Mesodermal cell (in vitro differentiated cells): ENCODE measurements around the gene ROPN1B.

ENCODE experiments used
- H3K27ac ChIP-seq: 2 replicates; pipeline ENCODE4 v1.7.0; 2013; ENCODE audit warnings: mild to moderate bottlenecking, low read depth, low read length, moderate library complexity; ENCODE audit not compliant: severe bottlenecking
- H3K36me3 ChIP-seq: 2 replicates; pipeline ENCODE4 v1.7.1; 2013; ENCODE audit warnings: mild to moderate bottlenecking, low read length, moderate library complexity; ENCODE audit not compliant: control insufficient read depth, insufficient read depth
- H3K4me1 ChIP-seq: one replicate; pipeline ENCODE4 v1.7.1; 2013; ENCODE audit warnings: mild to moderate bottlenecking, low read length; ENCODE audit not compliant: insufficient read depth, control insufficient read depth, poor library complexity, severe bottlenecking
- H3K4me3 ChIP-seq: 2 replicates; pipeline ENCODE4 v1.7.0; 2013; ENCODE audit warnings: low read length, control low read depth, mild to moderate bottlenecking; ENCODE audit not compliant: insufficient read depth, poor library complexity, severe bottlenecking; ENCODE audit errors: extremely low read depth
- H3K9me3 ChIP-seq: 2 replicates; pipeline ENCODE4 v1.7.1; 2013; ENCODE audit warnings: mild to moderate bottlenecking, low read length, moderate library complexity; ENCODE audit not compliant: control insufficient read depth
- WGBS, 2 experiments: methylation state at CpG; one replicate each; pipeline ENCODE4 v1.1.5; 2013; ENCODE audit warnings: missing lambda C conversion rate in 2 of 2; ENCODE audit not compliant: insufficient coverage in 2 of 2; 5-methylcytosine and 5-hydroxymethylcytosine counted together

The ROPN1B gene

DNA sequence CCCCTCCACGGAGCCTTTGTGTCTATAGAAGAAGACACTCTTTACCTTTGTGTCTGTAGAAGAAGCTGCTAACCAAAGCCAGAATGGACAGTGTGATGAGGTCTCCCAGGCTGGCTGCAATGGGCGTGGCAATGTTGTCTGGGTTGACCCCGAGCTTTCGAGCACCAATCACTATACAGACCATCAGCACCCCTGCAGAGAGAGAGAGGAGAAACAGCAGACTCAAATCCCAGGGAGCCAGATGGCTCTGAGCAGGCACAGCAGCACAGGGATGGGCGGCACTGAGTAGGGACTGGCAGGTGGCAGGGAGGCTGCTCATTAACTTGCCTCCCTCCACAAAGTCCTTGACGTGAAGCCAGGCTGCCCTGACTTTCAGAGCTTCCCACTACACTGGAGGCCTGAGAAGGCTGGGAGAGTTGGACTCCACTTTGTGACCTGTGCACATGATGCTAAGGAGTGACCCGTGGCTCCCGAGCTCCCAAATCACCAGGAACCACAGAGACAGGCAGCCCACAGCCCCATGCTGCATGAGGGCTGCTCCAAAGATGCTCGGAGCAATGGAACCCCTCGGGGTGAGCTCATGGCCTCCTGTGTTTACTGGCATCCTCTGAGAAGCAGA, 53.9 kb downstream of the ROPN1B start:
- H3K9me3 ChIP-seq, result peaks cover 2% of the 10 kb centered on the region
- H3K36me3 ChIP-seq, result peaks cover 17% of the 10 kb centered on the region
- H3K4me3 ChIP-seq, result no peak overlapping the region
- no peak overlapping the region for H3K27ac ChIP-seq
- no peaks in the 10 kb centered on the region for H3K4me1 ChIP-seq
- 79 to 95% methylated on average over 3 of the region's 10 CpGs for WGBS, 2 experiments

DNA sequence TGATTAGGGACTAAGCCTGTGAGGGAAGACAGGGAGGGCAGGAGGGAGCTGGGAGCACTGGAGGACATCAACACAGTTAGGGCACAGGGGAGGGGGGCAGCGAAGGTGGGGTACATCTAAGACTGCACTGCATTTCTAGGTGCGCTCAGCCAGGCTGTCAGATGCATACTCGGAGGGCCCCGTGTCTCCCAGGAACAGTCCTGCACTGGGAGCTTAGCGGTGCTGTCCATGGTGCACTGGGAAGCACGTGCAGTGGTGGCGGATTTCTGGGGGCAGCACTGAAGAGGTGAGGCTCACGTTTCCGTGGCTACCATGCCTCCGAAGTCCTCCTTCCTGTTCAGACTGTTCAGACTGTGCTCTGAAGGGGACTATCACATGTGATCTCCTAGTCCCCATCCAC, 54.4 kb downstream of the ROPN1B start:
- Histone ChIP-seq H3K27ac (no peak overlapping the region), H3K4me1 (no peaks in the 10 kb centered on the region), H3K4me3 (no peak overlapping the region), H3K36me3 (peaks cover 18% of the 10 kb centered on the region), H3K9me3 (peaks cover 8% of the 10 kb centered on the region)
- 84 to 86% methylated on average over 10 of the region's 10 CpGs for WGBS, 2 experiments

DNA sequence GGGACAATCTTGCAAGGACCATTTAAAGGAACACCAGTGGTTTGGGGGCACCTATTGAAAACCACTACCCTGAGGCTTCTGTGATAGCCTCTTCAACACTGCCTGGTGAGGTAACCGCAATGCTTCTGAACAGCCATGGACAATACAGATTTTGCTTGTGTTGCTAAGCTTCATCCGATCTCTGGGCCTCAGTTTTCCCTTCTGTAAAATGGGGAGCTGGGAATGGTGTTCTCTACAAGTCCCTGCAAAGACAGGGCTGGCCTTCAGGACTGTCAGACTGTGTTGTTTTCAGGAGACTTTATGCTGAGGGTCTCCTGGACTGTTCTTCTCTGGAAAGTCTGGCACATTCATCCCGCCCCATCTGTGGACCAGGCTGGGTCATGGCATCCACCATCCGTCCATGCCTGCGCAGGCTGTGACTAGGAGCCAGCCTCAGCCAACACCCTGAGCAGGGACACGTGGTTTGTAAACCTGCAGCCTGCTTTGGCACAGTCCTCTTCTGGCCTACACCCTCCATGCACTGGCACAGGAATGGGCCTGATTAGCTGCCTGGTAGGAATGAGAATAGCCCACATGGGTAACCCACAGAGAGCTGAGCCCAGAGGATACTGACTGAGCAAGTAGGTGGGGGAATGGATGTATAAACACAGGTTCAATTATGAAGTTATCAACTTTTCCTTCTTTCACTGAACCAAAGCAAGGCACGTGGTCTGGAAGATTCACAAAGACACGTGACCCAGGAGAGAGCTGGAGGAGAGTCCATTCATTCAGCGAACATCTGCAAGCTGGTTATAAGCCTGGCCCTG, 55.3 kb downstream of the ROPN1B start:
- H3K27ac ChIP-seq, result no peak overlapping the region
- peaks cover 24% of the 10 kb centered on the region for H3K36me3 ChIP-seq
- no peaks in the 10 kb centered on the region for H3K4me1 ChIP-seq
- WGBS, 2 experiments, result 94 to 98% methylated on average over 9 of the region's 9 CpGs
- H3K4me3 ChIP-seq, result no peak overlapping the region
- H3K9me3 ChIP-seq, result peaks cover 16% of the 10 kb centered on the region

DNA sequence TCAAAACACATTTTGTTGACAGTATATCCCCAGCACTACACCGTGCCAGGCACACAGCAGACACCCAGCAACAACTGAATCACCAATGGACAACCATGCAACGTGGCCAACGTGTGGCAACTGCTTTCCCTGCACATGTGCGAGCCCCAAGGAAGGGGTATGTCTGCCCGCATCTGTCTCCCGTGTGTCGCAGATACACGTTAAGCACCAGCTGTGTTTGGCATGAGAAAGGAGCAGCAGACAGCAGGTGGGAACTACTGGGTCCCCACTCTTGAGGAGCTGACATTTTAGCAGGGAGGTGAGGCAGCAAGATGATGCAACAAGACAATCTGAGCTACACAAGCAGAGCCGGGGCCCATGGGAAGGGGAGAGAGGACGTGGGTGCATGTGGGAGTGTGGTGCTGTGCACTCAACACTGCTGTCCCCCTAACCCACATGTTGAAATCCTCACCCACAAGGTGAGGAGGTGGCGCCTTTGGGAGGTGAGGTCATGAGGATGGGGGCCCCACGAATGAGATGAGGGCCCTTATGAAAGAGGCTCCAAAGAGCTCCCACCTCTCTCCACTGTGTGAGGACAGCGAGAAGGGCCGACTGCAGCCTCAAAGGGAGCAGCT, 56.2 kb downstream of the ROPN1B start:
- Histone ChIP-seq H3K4me3 (no peak overlapping the region), H3K27ac (no peak overlapping the region), H3K36me3 (peaks cover 24% of the 10 kb centered on the region), H3K4me1 (no peaks in the 10 kb centered on the region), H3K9me3 (peaks cover 20% of the 10 kb centered on the region)
- WGBS, 2 experiments, result 87 to 91% methylated on average over 10 of the region's 14 CpGs

DNA sequence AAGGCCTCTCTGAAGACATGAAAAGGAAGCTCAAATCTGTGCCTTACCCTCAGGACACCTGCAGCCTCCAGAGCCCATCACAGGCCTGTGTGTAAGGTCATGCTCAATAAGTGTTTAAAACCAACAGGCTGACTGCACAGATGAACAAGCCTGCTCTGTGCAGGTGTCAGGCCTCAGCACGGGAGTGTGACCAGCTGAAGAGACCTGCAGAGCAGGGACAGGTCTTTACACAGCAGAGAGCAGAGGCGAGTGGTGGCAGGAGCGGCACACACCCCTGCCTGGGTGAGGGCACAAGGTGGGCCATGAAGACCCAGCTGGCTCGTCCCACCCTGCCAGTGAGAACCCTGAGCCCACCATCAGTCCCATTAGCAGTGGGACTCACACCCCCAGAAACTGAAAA, 56.9 kb downstream of the ROPN1B start:
- H3K27ac ChIP-seq, result no peak overlapping the region
- H3K4me3 ChIP-seq, result no peak overlapping the region
- peaks cover 20% of the 10 kb centered on the region for H3K9me3 ChIP-seq
- peaks cover 24% of the 10 kb centered on the region for H3K36me3 ChIP-seq
- H3K4me1 ChIP-seq, result no peaks in the 10 kb centered on the region
- 89 to 100% methylated on average over 3 to 4 of the region's 4 CpGs for WGBS, 2 experiments

DNA sequence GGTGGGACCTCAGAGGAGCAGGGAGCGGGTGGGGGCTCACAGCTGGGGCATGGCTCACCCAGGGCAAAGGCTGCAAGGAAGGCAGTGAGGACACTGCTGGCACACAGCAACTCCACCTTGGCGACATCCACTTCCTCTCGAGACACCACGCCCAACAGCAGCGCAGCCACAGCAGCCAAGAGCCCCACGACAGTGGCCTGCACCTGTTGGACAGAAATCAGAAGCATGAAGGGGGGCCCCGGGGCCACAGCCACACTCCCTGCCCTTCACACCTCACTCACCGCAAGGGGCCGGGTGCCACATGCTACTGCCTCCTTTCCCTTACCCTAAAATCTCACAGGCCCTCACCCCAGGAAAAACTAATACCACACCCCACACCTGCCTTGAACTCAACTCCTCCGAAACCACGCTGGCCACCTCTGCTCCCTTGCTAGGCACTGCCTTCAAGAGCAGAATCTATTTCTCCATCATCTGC, 57.3 kb downstream of the ROPN1B start:
- Histone ChIP-seq H3K27ac (no peak overlapping the region), H3K4me3 (no peak overlapping the region), H3K9me3 (peaks cover 20% of the 10 kb centered on the region), H3K4me1 (no peaks in the 10 kb centered on the region), H3K36me3 (peaks cover 25% of the 10 kb centered on the region)
- 86 to 95% methylated on average over 10 to 11 of the region's 11 CpGs for WGBS, 2 experiments

DNA sequence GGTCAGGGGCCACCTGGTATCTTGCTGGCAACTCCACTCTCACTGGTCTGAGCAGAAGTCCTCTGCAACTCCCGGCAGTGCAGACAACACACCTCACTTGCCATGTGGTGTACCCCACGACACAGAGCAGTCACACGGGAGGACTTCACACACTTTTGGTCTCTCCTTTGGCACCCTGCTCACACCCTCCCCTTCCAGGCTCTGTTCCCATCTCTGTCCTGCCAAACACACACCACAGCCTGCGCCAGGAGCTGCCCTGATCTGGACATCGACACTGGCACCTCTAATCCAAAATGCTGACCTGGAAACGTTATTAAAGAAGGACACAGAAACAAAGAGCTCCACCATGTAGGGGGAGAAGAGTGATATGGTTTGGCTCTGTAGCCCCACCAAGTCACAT, 57.8 kb downstream of the ROPN1B start:
- H3K27ac ChIP-seq, result no peak overlapping the region
- H3K36me3 ChIP-seq, result peaks cover 29% of the 10 kb centered on the region
- 83 to 100% methylated on average over 3 to 6 of the region's 6 CpGs for WGBS, 2 experiments

DNA sequence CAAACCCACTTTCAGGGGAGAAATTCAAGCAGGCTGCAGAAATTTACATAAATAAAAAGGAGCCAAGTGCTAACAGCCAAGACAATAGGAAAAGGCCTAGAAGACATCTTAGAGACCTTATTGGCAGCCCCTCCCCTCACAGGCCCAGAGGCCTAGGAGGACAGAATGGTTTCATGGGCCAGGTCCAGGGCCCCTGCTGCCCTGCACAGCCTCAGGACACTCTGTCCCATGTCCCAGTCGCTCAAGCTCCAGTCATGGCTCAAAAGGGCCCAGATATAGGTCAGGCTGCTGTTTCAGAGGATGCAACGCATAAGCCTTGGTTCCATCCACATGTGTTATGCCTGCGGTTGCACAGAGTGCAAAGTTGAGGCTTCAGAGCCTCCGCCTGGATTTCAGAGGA, 59.1 kb downstream of the ROPN1B start:
- peaks cover 20% of the 10 kb centered on the region for H3K9me3 ChIP-seq
- no peak overlapping the region for H3K4me3 ChIP-seq
- no peaks in the 10 kb centered on the region for H3K4me1 ChIP-seq
- 89 to 96% methylated on average over 3 to 4 of the region's 4 CpGs for WGBS, 2 experiments
- peaks cover 21% of the 10 kb centered on the region for H3K36me3 ChIP-seq
- no peak overlapping the region for H3K27ac ChIP-seq

More for the DNA sequence above, 57.8 kb downstream of the ROPN1B start:
- no peak overlapping the region for H3K4me3 ChIP-seq
- no peaks in the 10 kb centered on the region for H3K4me1 ChIP-seq
- H3K9me3 ChIP-seq, result peaks cover 20% of the 10 kb centered on the region

DNA sequence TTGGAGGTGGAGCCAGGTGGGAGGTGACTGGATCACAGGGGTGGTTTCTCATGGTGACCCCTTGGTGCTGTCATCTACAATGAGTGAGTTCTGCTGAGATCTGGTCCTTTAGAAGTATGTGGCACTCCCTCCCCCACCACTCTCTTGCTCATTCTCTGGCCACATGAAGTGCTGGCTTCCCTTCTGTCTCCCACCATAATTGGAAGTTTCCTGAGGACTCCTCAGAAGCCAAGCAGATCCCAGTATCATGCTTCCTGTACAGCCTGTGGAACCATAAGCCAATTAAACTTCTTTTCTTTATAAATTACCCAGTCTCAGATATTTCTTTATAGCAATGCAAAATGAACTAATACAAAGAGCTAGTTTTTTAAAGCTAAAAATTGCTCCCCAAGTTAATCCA, 60.3 kb downstream of the ROPN1B start:
- Histone ChIP-seq H3K27ac (no peak overlapping the region), H3K36me3 (peaks cover 25% of the 10 kb centered on the region), H3K9me3 (peaks cover 20% of the 10 kb centered on the region), H3K4me3 (no peak overlapping the region), H3K4me1 (no peaks in the 10 kb centered on the region)

DNA sequence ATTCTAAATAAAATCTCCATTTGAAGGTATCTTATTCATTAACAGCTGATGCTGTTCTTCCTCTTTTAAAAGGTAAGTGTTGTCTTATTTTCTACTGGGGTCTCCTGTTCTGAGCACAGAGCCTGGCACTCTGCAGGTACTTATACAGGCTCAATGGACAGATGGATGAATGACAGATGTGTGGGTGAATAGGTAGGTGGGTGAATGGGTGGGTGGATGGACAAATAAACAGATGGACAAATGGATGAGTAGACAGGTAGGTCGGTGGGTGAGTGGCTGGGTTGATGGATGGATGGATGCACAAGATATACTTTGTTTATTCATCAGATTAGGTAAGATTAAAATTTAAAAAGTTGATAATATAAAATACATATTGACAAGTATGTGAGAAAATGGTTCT, 61.5 kb downstream of the ROPN1B start:
- WGBS, 2 experiments, result 60% methylated on average over 1 of the region's 1 CpG; no CpG with 5 or more reads in 1 of the 2 experiments
- Histone ChIP-seq H3K4me1 (no peaks in the 10 kb centered on the region), H3K9me3 (peaks cover 20% of the 10 kb centered on the region), H3K4me3 (no peak overlapping the region), H3K27ac (no peak overlapping the region), H3K36me3 (peaks cover 25% of the 10 kb centered on the region)
